Measurements from ENCODE around the gene OR5W2.
"Not testable (repeated sequence)": the region's sequence is repeated elsewhere in the genome, so short reads cannot be mapped to it uniquely, and the experiment has no call there.

The OR5W2 gene

DNA sequence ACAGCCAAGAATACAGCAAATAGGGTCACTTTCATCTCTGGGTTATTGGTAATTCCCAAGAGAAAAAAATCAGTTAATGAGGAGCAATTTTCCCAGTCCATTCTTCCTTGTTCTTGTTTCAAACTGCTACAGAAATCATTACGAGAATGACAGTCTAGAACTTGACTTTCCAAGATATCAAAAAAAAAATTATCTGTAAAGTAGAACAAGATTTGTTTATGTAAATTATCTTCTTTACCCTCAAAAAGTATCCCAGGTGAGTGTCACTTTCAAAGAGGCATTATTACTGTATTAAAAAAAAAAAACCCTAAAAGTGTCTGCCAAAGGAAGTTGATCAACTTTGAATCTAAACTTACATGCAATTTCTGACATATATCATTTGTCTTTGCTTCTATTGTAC lies at the start of gene OR5W2:
Gene OR5W2 (minus strand): TSS at position 101 of the 400 bp plus-strand sequence. CDS start 0 bp downstream, at position 101.
- H3K4me1 ChIP-seq: no peaks in the 10 kb centered on the region
- DNase-seq (ENCODE audit: low spot score in 2 of 2): no peak
- no peaks in the 10 kb centered on the region for H3K9me3 ChIP-seq
- H3K27me3 ChIP-seq (ENCODE audit: low read depth): no peaks in the 10 kb centered on the region
- in situ Hi-C loops (cut with MboI; ENCODE audit: low sequenced_read_pairs): no loop called here
- no peaks in the 10 kb centered on the region for H3K36me3 ChIP-seq (replicated peaks)
- no peak within 1 kb of the TSS for H3K4me3 ChIP-seq

DNA sequence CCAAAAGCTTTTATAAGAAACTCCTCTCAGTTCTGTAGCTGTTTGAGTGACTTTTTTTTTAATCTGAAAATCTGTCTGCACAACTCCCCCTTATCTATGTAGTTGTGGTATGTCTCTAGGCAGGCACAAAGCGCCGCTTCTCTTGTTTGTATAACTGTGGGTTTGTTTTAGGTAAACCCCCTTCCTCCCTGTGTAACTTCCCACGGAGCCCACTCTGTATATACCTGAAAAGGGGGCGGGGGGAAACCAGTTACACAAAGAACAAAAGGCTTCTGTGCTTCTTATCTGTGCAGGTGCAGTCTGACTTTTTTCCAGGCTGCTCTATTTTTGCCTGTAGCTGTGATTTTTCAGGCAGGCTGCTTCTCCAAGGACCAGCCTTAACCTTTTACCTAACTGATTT lies 42.1 kb upstream of the OR5W2 start:
- H3K4me1 ChIP-seq: no peaks in the 10 kb centered on the region
- H3K9me3 ChIP-seq: no peaks in the 10 kb centered on the region
- DNase-seq (ENCODE audit: low spot score in 2 of 2): no peak
- H3K4me3 ChIP-seq: no peak overlapping the region
- H3K36me3 ChIP-seq (replicated peaks): no peaks in the 10 kb centered on the region
- no peaks in the 10 kb centered on the region for H3K27me3 ChIP-seq (ENCODE audit: low read depth)
- in situ Hi-C loops (cut with MboI; ENCODE audit: low sequenced_read_pairs): no loop called here

DNA sequence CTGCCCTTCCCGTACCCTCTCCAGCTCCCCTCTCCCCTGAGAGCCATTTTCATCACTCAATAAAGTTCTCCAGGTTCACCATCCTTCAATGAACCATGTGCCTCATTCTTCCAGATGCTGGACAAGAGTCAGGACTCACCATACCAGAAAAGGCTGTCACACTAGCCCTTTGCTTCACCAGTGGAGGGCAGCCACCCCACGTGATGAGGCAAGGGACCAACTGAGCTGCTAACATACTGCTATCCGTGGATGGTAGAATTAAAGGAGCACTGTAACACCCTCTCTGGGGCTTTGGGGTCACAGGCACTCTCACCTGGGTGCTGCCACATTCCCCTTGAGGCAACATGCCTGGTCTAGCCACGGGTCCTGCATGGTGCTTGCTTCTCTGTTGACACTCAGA lies 34.9 kb upstream of the OR5W2 start:
- Histone ChIP-seq H3K27me3 (ENCODE audit: low read depth) (no peaks in the 10 kb centered on the region), H3K36me3 (replicated peaks) (no peaks in the 10 kb centered on the region), H3K4me3 (no peak overlapping the region), H3K9me3 (no peaks in the 10 kb centered on the region), H3K4me1 (no peaks in the 10 kb centered on the region)
- in situ Hi-C loops (cut with MboI; ENCODE audit: low sequenced_read_pairs): no loop called here
- no peak for DNase-seq (ENCODE audit: low spot score in 2 of 2)

DNA sequence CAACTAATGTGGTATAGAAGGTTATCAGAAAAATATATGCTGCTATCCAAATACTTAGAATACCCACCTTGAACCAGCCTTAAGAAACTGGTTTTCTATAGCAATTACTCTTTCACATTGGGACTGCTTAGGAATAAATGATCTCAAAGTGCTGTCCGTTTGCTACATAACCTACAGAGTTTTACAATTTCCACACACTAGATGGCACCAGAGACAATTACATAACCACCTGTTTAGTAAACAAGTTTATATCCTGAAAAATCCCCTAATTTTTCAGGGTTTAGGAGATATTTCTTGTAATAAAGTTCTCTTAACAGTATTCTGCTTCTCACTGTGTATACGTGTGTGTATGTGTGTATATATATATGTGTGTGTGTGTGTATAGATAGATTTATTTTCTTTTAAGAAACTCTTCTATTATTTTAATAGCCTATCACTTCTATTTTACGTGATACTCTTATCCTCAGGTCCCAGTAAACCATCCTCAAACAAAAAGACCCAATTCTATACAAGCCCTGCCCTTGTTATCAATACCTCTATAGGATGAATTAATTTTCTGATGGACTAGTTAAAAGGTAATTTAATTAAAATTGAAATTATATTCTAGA lies 28.5 kb upstream of the OR5W2 start:
- DNase-seq (ENCODE audit: low spot score in 2 of 2): no peak
- in situ Hi-C loops (cut with MboI; ENCODE audit: low sequenced_read_pairs): no loop called here

DNA sequence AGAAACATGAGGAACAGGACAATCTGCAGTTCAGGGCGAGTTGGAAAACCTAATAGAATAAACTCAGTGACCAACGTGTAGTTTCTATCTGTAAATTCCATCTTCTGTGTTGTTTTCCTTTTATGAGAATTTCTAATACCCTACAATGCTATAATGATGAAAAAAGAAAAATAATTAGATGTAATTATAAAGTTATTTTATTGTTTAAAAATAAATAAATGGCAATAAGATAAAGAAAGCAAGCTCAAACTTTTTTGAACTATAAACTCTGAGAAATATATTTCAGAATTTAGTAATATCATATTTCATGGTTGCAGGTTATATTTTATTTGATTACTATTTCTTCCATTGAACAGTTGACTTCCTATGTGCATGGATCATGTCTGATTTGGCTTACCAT lies 21.9 kb upstream of the OR5W2 start, which contains the start of gene OR5I1:
Gene OR5I1 (minus strand): TSS at position 101 of the 400 bp plus-strand sequence. CDS start 0 bp downstream, at position 101.
- H3K27me3 ChIP-seq (ENCODE audit: low read depth): no peaks in the 10 kb centered on the region
- no peak for DNase-seq (ENCODE audit: low spot score in 2 of 2)
- in situ Hi-C loops (cut with MboI; ENCODE audit: low sequenced_read_pairs): no loop called here
- no peak within 1 kb of the TSS for H3K4me3 ChIP-seq
- no peaks in the 10 kb centered on the region for H3K36me3 ChIP-seq (replicated peaks)
- no peaks in the 10 kb centered on the region for H3K9me3 ChIP-seq
- no peaks in the 10 kb centered on the region for H3K4me1 ChIP-seq

More for the DNA sequence above, 28.5 kb upstream of the OR5W2 start:
- Histone ChIP-seq H3K4me3 (no peak overlapping the region), H3K9me3 (no peaks in the 10 kb centered on the region), H3K27me3 (ENCODE audit: low read depth) (no peaks in the 10 kb centered on the region), H3K36me3 (replicated peaks) (no peaks in the 10 kb centered on the region), H3K4me1 (no peaks in the 10 kb centered on the region)

DNA sequence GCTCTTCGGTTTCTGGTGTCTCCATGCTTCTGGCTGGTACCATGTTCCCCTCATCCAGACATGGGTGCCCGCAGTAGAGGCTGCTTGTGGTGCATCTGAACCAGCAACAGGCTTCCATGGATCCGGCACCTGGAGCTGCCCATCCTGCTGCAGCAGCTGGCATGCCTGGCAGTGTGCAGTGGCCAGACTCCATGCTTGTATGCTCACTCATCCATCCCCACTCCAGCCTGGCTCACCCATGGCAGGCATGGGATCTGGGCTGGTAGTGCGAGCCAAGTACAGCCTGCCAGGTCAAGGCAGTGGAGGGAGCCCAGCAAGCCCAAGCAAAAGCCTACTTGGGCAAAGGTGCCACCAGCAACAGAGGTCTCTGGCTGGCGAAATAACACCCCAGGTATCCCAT lies 6.2 kb upstream of the OR5W2 start:
- Histone ChIP-seq H3K4me3 (no peak overlapping the region), H3K4me1 (no peaks in the 10 kb centered on the region), H3K9me3 (no peaks in the 10 kb centered on the region), H3K36me3 (replicated peaks) (no peaks in the 10 kb centered on the region), H3K27me3 (ENCODE audit: low read depth) (no peaks in the 10 kb centered on the region)
- DNase-seq (ENCODE audit: low spot score in 2 of 2): no peak
- in situ Hi-C loops (cut with MboI; ENCODE audit: low sequenced_read_pairs): no loop called here

DNA sequence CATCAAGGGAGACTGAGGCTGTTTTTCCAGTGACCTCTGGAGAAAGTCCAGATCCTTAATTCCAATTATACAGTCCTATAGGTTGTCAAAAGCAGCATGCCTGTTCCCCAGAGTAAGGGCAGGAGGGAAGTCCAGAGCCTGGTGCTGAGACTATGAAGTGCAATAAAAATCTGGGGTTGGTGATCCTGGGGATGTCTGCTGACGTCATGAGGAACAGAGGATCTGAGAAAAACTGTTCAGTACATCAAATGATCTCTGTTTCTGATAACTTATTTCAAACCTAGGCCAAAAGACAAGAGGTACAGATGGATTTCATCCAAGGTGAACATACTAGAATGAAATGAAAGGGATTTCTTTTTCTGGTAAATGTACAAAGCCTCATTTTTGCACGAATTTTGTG lies 12.1 kb downstream of the OR5W2 start:
- DNase-seq (ENCODE audit: low spot score in 2 of 2): no peak
- Histone ChIP-seq H3K9me3 (no peaks in the 10 kb centered on the region), H3K4me3 (no peak overlapping the region), H3K36me3 (replicated peaks) (no peaks in the 10 kb centered on the region), H3K27me3 (ENCODE audit: low read depth) (no peaks in the 10 kb centered on the region), H3K4me1 (no peaks in the 10 kb centered on the region)
- in situ Hi-C loops (cut with MboI; ENCODE audit: low sequenced_read_pairs): no loop called here

DNA sequence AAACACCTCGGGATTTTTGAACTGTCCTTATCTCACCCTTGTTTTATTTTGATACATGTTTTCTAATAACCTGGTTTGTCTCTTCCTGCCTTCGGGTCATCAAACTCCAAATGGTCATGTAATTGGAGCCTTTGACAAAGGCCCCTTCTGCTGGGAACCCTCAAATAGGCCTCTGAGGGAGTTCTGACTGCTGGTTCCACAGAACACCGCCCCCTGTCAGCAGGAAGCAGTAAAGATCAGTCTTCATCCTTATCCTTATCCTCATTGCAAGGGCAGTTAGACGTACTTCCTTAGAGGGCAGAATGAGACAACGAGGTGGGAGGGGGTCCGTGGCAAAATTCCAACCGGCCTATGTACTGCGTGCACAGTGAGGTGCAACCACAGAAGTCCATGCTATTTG lies 19.2 kb downstream of the OR5W2 start:
- DNase-seq (ENCODE audit: low spot score in 2 of 2): no peak
- Histone ChIP-seq H3K4me3 (no peak overlapping the region), H3K36me3 (replicated peaks) (no peaks in the 10 kb centered on the region), H3K9me3 (no peaks in the 10 kb centered on the region), H3K27me3 (ENCODE audit: low read depth) (no peaks in the 10 kb centered on the region), H3K4me1 (no peaks in the 10 kb centered on the region)
- in situ Hi-C loops (cut with MboI; ENCODE audit: low sequenced_read_pairs): no loop called here

DNA sequence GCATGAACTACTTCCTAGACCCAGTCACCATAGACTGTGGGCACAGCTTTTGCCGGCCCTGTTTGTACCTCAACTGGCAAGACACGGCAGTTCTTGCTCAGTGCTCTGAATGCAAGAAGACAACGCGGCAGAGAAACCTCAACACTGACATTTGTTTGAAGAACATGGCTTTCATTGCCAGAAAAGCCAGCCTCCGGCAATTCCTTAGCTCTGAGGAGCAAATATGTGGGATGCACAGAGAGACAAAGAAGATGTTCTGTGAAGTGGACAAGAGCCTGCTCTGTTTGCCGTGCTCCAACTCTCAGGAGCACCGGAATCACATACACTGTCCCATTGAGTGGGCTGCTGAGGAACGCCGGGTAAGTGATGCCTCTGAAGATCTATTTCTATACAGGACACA lies 28.9 kb downstream of the OR5W2 start:
- H3K4me3 ChIP-seq; H3K4me1 ChIP-seq; H3K9me3 ChIP-seq; H3K27me3 ChIP-seq (ENCODE audit: low read depth); in situ Hi-C loops (cut with MboI; ENCODE audit: low sequenced_read_pairs); DNase-seq (ENCODE audit: low spot score in 2 of 2); H3K36me3 ChIP-seq (replicated peaks): not testable (repeated sequence)

DNA sequence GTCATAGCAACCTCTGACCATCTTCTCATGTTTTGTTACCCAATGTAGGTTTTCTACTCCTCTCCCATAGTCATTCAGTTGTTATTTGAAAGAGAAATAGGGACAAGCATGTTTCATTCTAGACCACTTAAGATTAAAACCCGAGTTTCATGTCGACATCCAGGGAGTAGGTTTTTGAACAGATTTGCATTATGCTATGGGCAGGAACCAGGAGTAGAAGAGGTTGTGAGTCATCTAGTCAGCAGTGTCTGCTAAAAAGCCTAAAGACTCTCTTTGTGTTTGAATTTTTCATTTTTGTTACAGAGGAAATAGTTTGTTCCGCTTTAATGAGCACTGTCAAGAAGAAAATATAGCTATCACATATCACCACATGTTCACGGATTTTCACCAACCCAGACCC lies 29.4 kb downstream of the OR5W2 start:
- in situ Hi-C loops (cut with MboI; ENCODE audit: low sequenced_read_pairs); H3K4me3 ChIP-seq; H3K27me3 ChIP-seq (ENCODE audit: low read depth); H3K4me1 ChIP-seq; H3K9me3 ChIP-seq; H3K36me3 ChIP-seq (replicated peaks); DNase-seq (ENCODE audit: low spot score in 2 of 2): not testable (repeated sequence)

DNA sequence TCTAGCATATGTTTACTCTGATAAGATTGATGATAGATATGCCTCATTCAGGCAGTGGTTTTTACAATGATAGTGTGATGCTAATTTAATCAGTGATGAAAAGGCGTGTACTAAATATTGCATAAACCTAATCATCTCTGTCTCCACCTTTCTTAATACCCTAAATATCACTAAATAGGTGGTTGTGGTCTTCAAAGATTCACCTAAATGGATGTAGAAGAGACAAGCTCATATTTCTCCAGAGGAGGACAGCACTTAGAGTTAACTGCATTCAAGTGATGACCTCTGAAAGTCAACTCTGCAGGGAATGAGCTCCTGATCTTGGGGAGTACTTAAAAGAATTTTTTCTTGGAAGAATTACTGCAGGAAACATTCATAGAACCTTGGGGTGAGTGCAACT lies 31.4 kb downstream of the OR5W2 start, which contains the start of gene TRIM51:
Gene TRIM51 (plus strand): TSS at position 301 of the 400 bp plus-strand sequence. CDS start 2,132 bp downstream, outside the sequence.
- DNase-seq (ENCODE audit: low spot score in 2 of 2); in situ Hi-C loops (cut with MboI; ENCODE audit: low sequenced_read_pairs); H3K36me3 ChIP-seq (replicated peaks); H3K4me1 ChIP-seq; H3K4me3 ChIP-seq; H3K9me3 ChIP-seq; H3K27me3 ChIP-seq (ENCODE audit: low read depth): not testable (repeated sequence)

DNA sequence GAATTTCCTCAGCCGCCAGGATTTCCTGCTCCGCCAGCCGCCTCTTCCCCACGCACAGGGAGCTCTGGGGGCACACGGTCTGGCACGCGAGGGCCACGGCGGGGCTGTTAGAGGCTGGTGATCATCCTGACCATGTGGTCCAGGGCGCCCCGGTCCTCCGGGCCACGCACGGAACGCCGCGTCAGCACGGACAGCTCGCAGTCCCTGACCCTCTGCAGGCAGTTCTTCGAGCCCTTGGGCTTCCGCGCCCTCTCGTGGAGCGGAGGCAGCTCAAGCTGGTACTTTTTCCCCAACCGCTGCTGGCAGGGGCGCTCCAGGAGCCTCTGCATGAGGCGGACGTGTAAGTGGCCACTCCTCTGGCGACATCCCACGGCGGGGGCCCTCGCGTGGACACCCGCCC lies 41.2 kb downstream of the OR5W2 start:
- H3K4me1 ChIP-seq; DNase-seq (ENCODE audit: low spot score in 2 of 2); H3K4me3 ChIP-seq; H3K27me3 ChIP-seq (ENCODE audit: low read depth); H3K9me3 ChIP-seq; H3K36me3 ChIP-seq (replicated peaks); in situ Hi-C loops (cut with MboI; ENCODE audit: low sequenced_read_pairs): not testable (repeated sequence)

DNA sequence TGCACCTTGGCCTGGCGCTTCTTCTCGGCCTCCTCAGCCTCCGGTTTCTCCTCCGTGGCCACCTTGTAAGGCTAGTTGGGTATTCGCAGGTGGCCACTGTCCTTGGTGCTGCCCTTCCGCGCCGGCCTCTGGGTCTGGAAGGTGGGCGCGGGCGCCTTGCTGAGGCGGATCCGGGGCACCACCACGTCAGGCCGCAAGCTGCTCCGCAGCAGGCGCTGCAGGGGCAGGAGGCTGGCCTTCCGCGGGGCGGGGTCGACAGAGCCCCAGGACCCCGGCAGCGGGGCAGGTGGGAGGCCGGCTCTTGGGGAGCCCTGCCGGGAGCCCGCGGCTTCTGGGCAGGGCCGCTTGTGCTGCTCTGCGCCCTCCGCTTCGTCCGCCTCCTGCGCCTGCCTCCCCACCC lies 41.7 kb downstream of the OR5W2 start:
- in situ Hi-C loops (cut with MboI; ENCODE audit: low sequenced_read_pairs); H3K9me3 ChIP-seq; H3K36me3 ChIP-seq (replicated peaks); H3K4me1 ChIP-seq; DNase-seq (ENCODE audit: low spot score in 2 of 2); H3K4me3 ChIP-seq; H3K27me3 ChIP-seq (ENCODE audit: low read depth): not testable (repeated sequence)

DNA sequence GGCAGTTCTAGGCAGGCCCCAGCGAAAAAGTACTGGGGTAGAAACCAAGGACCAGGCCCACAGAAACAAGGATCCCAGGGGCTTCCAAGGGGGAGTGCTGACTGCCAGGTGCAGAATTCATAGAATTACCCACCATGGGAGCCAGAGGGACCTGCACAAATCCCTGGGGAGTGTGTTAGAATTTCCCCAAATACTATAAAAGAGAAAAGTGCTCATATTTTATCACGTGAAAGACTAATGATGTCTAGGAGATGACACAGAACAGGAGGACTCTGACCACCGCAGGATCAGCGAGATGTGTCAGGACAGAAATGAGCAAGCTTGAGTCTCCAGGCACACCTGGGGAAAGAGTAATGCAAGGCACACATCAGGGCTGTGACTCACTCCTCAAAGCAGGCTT lies 47.0 kb downstream of the OR5W2 start:
- H3K27me3 ChIP-seq (ENCODE audit: low read depth); H3K36me3 ChIP-seq (replicated peaks); DNase-seq (ENCODE audit: low spot score in 2 of 2); H3K9me3 ChIP-seq; in situ Hi-C loops (cut with MboI; ENCODE audit: low sequenced_read_pairs); H3K4me1 ChIP-seq; H3K4me3 ChIP-seq: not testable (repeated sequence)
